ENCODE measurements around the gene TWIST2.

GRCh38 chr2:238883421-238883901 is 35.6 kb downstream of the TWIST2 start:
- TF ChIP-seq POLR2A (IDR thresholded peaks at IDR 0.05; ENCODE audit: low read depth, low read length), result no peak
- no peak for TF ChIP-seq POLR2AphosphoS5 (IDR thresholded peaks at IDR 0.05; ENCODE audit: low read depth, low read length)
- no peak for TF ChIP-seq TAF1 (IDR thresholded peaks at IDR 0.05; ENCODE audit: borderline replicate concordance, low read depth, low read length)

Measured in GM12892 (cell line).